Transverse colon (tissue), 3 donors: ENCODE measurements around the gene LSAMP.

ENCODE experiments used
- CTCF ChIP-seq, 5 experiments: fragments of 200-600 bp in 3 of 5; fragments of 450-650 bp in 2 of 5; sonication (generic) in 3 of 5; IDR thresholded peaks; 1 replicate in 2 of 5; 2 replicates in 3 of 5; pipeline ENCODE4 v1.5.1; 2016 to 2017; ENCODE audit warnings: antibody characterized with exemption in 5 of 5, inconsistent platforms in 3 of 5, mild to moderate bottlenecking in 2 of 5, moderate library complexity in 1 of 5
- POLR2A ChIP-seq: fragments of 450-650 bp; IDR thresholded peaks from one replicate; pipeline ENCODE4 v1.6.1; 2016; ENCODE audit warnings: antibody characterized with exemption, mild to moderate bottlenecking, moderate library complexity

- TF ChIP-seq POLR2A (no peak), CTCF (IDR thresholded peaks at IDR 0.05) (no peak)
Measured at GRCh38 chr3:116470605-116471197, 25.4 kb upstream of the LSAMP start.
